MM.1S (cell line): ENCODE results near the gene ARFRP1.

Experiments
- DNase-seq: peaks from one replicate; pipeline ENCODE4 v3.0.0-alpha.2; 2015
- H2AFZ ChIP-seq: fragments of 300-600 bp; sonication (generic); 2 replicates; pipeline ENCODE4 v1.6.0; 2016; ENCODE audit warnings: antibody characterized with exemption, low read length
- H3F3A ChIP-seq: fragments of 300-600 bp; sonication (generic); 2 replicates; pipeline ENCODE4 v1.6.1; 2016; ENCODE audit warnings: mild to moderate bottlenecking, antibody characterized with exemption, low read length, moderate library complexity, mixed read lengths; ENCODE audit not compliant: insufficient read depth
- H3K27ac ChIP-seq: fragments of 300-600 bp; sonication (generic); 2 replicates; pipeline ENCODE4 v1.5.1; 2016; ENCODE audit warnings: mild to moderate bottlenecking, low read length
- H3K27me3 ChIP-seq: fragments of 300-600 bp; sonication (generic); replicated peaks from 2 replicates; pipeline ENCODE4 v1.6.0; 2016; ENCODE audit warnings: low read length; ENCODE audit not compliant: insufficient read depth
- H3K36me3 ChIP-seq: fragments of 300-600 bp; sonication (generic); replicated peaks from 2 replicates; pipeline ENCODE4 v1.6.1; 2016; ENCODE audit warnings: mild to moderate bottlenecking, low read length, mixed read lengths; ENCODE audit not compliant: insufficient read depth
- H3K4me1 ChIP-seq: fragments of 300-600 bp; sonication (generic); 2 replicates; pipeline ENCODE4 v1.6.1; 2016; ENCODE audit warnings: low read length, mixed read lengths
- H3K4me2 ChIP-seq: fragments of 300-600 bp; sonication (generic); 2 replicates; pipeline ENCODE4 v1.6.0; 2016; ENCODE audit warnings: low read depth, low read length
- H3K4me3 ChIP-seq: fragments of 300-600 bp; sonication (generic); 2 replicates; pipeline ENCODE4 v1.5.1; 2016; ENCODE audit warnings: low read length, mixed read lengths
- H3K79me2 ChIP-seq: fragments of 300-600 bp; sonication (generic); 2 replicates; pipeline ENCODE4 v1.6.1; 2016; ENCODE audit warnings: mixed run types, low read length, mixed read lengths
- H3K9ac ChIP-seq: fragments of 300-600 bp; sonication (generic); 2 replicates; pipeline ENCODE4 v1.6.1; 2016; ENCODE audit warnings: low read length, mixed read lengths
- H3K9me2 ChIP-seq: fragments of 300-600 bp; sonication (generic); replicated peaks from 2 replicates; pipeline ENCODE4 v1.6.1; 2016; ENCODE audit warnings: mild to moderate bottlenecking, low read length, mixed read lengths; ENCODE audit not compliant: insufficient read depth
- H3K9me3 ChIP-seq: fragments of 300-600 bp; sonication (generic); replicated peaks from 2 replicates; pipeline ENCODE4 v1.6.1; 2016; ENCODE audit warnings: mild to moderate bottlenecking, low read length, mixed read lengths; ENCODE audit not compliant: insufficient read depth
- H4K20me1 ChIP-seq: fragments of 300-600 bp; sonication (generic); 2 replicates; pipeline ENCODE4 v1.6.1; 2016; ENCODE audit warnings: mild to moderate bottlenecking, low read length, moderate library complexity, mixed read lengths; ENCODE audit not compliant: insufficient read depth
- EZH2 ChIP-seq: fragments of 300-600 bp; sonication (generic); optimal IDR thresholded peaks from 2 replicates; pipeline ENCODE3; 2017; ENCODE audit warnings: low read depth, mild to moderate bottlenecking, antibody characterized with exemption, low read length, mixed read lengths
- EZH2phosphoT487 ChIP-seq: fragments of 300-600 bp; sonication (generic); IDR thresholded peaks from 2 replicates; pipeline ENCODE4 v1.6.1; 2018; ENCODE audit warnings: antibody characterized with exemption, low read length
- TF ChIP-seq, protein P1 (sequence below): fragments of 300-600 bp; sonication (generic); IDR thresholded peaks from 2 replicates; pipeline ENCODE4 v1.5.1; 2016; ENCODE audit warnings: antibody characterized with exemption, low read length, mixed read lengths

Gene ARFRP1

DNA sequence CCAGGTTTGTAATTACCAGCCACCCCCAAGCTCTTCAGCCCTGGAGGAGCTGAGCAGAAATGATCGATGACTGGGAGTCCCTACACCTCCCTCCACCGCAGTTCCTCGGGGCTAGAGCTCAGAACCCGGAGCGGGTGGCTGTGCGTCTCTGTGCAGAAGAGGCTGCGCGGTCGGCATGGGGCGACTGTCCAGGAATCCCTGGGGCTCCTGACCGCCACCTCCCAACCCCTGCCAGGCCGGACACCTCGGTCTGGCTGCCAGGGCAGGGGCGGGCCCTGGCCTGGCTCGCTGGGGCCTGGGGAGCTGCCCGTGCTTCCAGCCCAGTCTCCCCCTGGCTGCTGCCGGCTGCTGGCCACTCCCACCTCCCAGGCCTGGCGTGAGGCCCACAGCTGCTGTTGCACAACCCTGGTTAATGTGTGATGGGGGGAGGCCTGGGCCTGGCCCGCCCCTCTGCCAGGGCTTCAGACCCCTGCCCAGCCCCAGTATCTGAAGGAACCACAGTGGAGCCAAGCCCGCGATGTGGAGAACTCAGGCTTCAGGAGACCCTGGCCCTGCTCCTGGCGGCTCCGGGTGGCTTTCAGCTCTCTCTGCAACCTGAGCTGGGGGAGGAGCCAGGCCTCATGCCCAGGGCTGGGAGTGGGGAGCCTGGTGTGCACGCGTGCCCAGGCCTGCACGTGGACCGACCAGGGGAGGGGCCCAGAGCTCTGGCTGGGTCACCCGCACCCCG is 33.0 kb upstream of the ARFRP1 start:
- H2AFZ ChIP-seq = no peak overlapping the region
- H3K4me2 ChIP-seq = no peak overlapping the region
- H3K27me3 ChIP-seq = no peaks in the 10 kb centered on the region
- peaks cover 19% of the 10 kb centered on the region for H3F3A ChIP-seq
- H3K4me3 ChIP-seq = no peak overlapping the region
- TF ChIP-seq EZH2 = no peak
- no peak for TF ChIP-seq EZH2phosphoT487
- TF ChIP-seq, protein P1, sequence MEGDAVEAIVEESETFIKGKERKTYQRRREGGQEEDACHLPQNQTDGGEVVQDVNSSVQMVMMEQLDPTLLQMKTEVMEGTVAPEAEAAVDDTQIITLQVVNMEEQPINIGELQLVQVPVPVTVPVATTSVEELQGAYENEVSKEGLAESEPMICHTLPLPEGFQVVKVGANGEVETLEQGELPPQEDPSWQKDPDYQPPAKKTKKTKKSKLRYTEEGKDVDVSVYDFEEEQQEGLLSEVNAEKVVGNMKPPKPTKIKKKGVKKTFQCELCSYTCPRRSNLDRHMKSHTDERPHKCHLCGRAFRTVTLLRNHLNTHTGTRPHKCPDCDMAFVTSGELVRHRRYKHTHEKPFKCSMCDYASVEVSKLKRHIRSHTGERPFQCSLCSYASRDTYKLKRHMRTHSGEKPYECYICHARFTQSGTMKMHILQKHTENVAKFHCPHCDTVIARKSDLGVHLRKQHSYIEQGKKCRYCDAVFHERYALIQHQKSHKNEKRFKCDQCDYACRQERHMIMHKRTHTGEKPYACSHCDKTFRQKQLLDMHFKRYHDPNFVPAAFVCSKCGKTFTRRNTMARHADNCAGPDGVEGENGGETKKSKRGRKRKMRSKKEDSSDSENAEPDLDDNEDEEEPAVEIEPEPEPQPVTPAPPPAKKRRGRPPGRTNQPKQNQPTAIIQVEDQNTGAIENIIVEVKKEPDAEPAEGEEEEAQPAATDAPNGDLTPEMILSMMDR = no peak
- H3K9me2 ChIP-seq = no peaks in the 10 kb centered on the region
- no peak overlapping the region for H3K27ac ChIP-seq
- no peaks in the 10 kb centered on the region for H3K9me3 ChIP-seq
- H3K36me3 ChIP-seq = no peaks in the 10 kb centered on the region
- H3K9ac ChIP-seq = no peak overlapping the region
- peaks cover 5% of the 10 kb centered on the region for H3K4me1 ChIP-seq
- H3K79me2 ChIP-seq = peaks cover 26% of the 10 kb centered on the region
- H4K20me1 ChIP-seq = no peaks in the 10 kb centered on the region
- DNase-seq = no peak

DNA sequence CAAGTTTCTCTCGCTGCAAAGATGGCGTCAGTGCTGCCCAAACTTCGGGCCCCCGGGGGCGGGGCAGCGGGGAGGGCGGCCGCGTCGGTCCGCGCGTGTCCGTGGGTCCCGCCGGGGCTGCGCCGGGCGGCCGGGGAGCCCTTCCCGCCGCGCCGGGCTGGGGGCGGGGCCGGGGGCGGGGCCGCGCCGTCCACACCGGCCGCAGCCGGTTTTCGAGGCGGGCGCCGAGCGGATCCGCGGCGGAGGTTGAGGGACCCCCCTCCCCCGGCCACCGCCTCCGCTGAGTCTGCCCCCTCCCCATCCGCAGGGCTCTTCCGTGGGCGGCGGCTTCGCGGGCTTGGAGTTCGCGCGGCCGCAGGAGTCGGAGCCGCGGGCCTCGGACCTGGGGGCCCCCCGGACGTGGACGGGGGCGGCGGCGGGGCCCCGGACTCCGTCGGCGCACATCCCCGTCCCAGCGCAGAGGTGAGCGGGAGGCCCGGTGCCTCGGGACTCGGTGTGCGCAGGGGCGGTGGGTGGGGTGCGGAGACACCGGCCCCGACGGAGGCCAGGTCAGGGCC is 32.4 kb upstream of the ARFRP1 start:
- Histone ChIP-seq H4K20me1 (no peaks in the 10 kb centered on the region), H3K4me3 (no peak overlapping the region), H3K4me1 (peaks cover 12% of the 10 kb centered on the region), H3K36me3 (no peaks in the 10 kb centered on the region), H3K27me3 (no peaks in the 10 kb centered on the region), H3K4me2 (no peak overlapping the region), H3K9ac (no peak overlapping the region), H2AFZ (no peak overlapping the region), H3K27ac (no peak overlapping the region), H3K79me2 (peaks cover 32% of the 10 kb centered on the region), H3K9me3 (no peaks in the 10 kb centered on the region), H3K9me2 (no peaks in the 10 kb centered on the region), H3F3A (peaks cover 20% of the 10 kb centered on the region)
- no peak for DNase-seq
- no peak for TF ChIP-seq EZH2phosphoT487
- TF ChIP-seq EZH2 = no peak
- TF ChIP-seq, protein P1 = no peak

DNA sequence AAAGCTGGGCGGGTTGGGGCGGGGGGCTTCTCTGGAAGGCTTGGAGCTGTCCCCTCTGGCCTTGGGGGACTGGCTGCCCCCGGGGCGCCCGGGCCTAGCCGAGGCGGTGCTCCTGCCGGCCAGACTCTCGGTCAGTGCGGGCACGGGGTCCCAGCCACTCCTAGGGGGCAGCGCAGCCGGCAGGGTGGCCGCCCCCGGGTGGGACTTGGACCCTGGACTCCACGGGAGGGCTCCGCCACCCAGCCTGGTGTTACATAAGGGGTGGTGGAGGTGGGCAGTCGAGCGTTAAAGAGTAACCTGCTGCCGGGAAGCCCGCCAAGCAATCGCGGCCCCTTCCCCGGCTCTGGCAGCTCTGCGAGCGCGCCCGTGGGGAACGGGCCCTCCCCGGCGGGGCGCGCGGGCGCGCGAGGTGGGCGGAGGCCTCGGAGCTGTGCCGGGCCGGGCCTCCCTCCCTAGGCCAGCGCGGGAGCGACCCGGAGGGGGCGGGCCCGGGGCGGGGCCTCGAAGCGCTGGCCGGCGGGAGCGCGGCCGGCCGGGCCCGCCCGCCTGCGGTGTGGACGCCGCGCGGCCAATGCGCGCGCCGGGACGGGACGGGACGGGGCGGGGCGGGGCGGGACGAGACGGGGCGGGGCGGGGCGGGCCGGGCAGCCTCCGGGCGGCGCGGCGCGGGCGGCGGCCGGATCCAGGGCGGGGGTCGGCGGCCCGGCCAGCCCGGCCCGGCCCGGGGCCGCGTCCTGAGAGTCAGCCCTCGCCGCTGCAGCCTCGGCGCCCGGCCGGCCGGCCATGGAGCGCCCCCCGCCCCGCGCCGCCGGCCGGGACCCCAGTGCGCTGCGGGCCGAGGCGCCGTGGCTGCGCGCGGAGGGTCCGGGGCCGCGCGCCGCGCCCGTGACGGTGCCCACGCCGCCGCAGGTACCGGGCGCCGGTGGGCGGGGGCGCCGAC is 31.6 kb upstream of the ARFRP1 start, which contains the start of gene SLC2A4RG:
Gene SLC2A4RG (plus strand): TSS at position 647 of the 940 bp plus-strand sequence. CDS start 137 bp downstream, at position 784.
- Histone ChIP-seq H3K36me3 (no peaks in the 10 kb centered on the region), H3K27ac (peak within 1 kb of the TSS; percentile 59; the same call in 1 of the 2 replicates), H3F3A (peaks cover 20% of the 10 kb centered on the region), H4K20me1 (no peaks in the 10 kb centered on the region), H3K9me3 (no peaks in the 10 kb centered on the region), H3K4me1 (peaks cover 12% of the 10 kb centered on the region), H3K4me3 (peak within 1 kb of the TSS; percentile 86), H2AFZ (no peak within 1 kb of the TSS), H3K27me3 (no peaks in the 10 kb centered on the region), H3K9me2 (no peaks in the 10 kb centered on the region), H3K4me2 (peak within 1 kb of the TSS; percentile 99), H3K9ac (peak within 1 kb of the TSS; percentile 54), H3K79me2 (peaks cover 40% of the 10 kb centered on the region)
- no peak for TF ChIP-seq EZH2
- TF ChIP-seq, protein P1 = no peak
- no peak for TF ChIP-seq EZH2phosphoT487
- peak; percentile 90 for DNase-seq
